ENCODE measurements around the gene ELMO3.

- TF ChIP-seq EZH2 (IDR thresholded peaks at IDR 0.05; ENCODE audit: low read length, missing control alignments), result no peak
- peak in 1 of 2 donors; percentile 12 for TF ChIP-seq CTCF (conservative IDR thresholded peaks at IDR 0.05 in 1 of 2, IDR thresholded peaks at IDR 0.05 in 1 of 2; ENCODE audit: low read depth in 1 of 2, low read length in 2 of 2)
These were observed 49.7 kb downstream of the ELMO3 start, which contains the start of gene SLC9A5 for GRCh38 chr16:67248401-67249177.

All from fibroblast of lung (primary cell).